HepG2 (cell line): ENCODE measurements around the gene SLC6A9. TPM values are rescaled to one million over a fixed set of nuclear protein-coding genes. Genes with fewer than 3 reads are reported as not detected.
A peak's percentile ranks its signal among the peaks of the same experiment; 100 is the strongest.

Source experiments
- AHR ChIP-seq: IDR thresholded peaks from 2 replicates; pipeline ENCODE4 v1.6.1; 2018; ENCODE audit warnings: missing genetic modification reagents, missing compliant biosample characterization
- CHD4 ChIP-seq: fragments of 200-600 bp; sonication (generic); IDR thresholded peaks from 2 replicates; pipeline ENCODE4 v1.7.0; 2017; ENCODE audit warnings: mild to moderate bottlenecking, low read length, borderline replicate concordance
- ELF3 ChIP-seq: IDR thresholded peaks from 2 replicates; pipeline ENCODE4 v1.6.1; 2016; ENCODE audit warnings: missing genetic modification reagents, missing compliant biosample characterization
- HNRNPL ChIP-seq: fragments of 200-400 bp; formaldehyde crosslinking; IDR thresholded peaks from 2 replicates; pipeline ENCODE4 v1.6.1; 2017; ENCODE audit warnings: mild to moderate bottlenecking, low read depth, low read length
- KLF12 ChIP-seq: sonication (generic); formaldehyde crosslinking; IDR thresholded peaks from 2 replicates; pipeline ENCODE4 v1.4.0; 2020; ENCODE audit warnings: missing genetic modification reagents, borderline replicate concordance
- MBD4 ChIP-seq: IDR thresholded peaks from 2 replicates; pipeline ENCODE4 v1.6.1; 2012; ENCODE audit warnings: low read length, inconsistent platforms, borderline replicate concordance
- MBNL3 ChIP-seq: fragments of 250-450 bp; sonication (Bioruptor Pico); conservative IDR thresholded peaks from 2 replicates; pipeline ENCODE4 v1.8.0; 2022; ENCODE audit warnings: mild to moderate bottlenecking, inconsistent platforms
- MED13 ChIP-seq: sonication (generic); formaldehyde crosslinking; IDR thresholded peaks from 2 replicates; pipeline ENCODE4 v1.5.0; 2020; ENCODE audit warnings: missing genetic modification reagents
- RFX3 ChIP-seq: IDR thresholded peaks from 2 replicates; pipeline ENCODE4 v1.6.1; 2016; ENCODE audit warnings: missing biosample characterization, missing genetic modification reagents
- RNF2 ChIP-seq: fragments of 450-650 bp; conservative IDR thresholded peaks from 2 replicates; pipeline ENCODE4 v1.6.1; 2016; ENCODE audit warnings: low read depth
- TAF15 ChIP-seq: fragments of 200-400 bp; formaldehyde crosslinking; IDR thresholded peaks from one replicate; pipeline ENCODE4 v1.6.1; 2018; ENCODE audit warnings: mild to moderate bottlenecking, low read depth, low read length; ENCODE audit not compliant: poor library complexity, severe bottlenecking
- TCF7L2 ChIP-seq: IDR thresholded peaks from 2 replicates; pipeline ENCODE4 v1.6.1; 2011; ENCODE audit warnings: mild to moderate bottlenecking, low read depth, low read length, moderate library complexity
- YEATS2 ChIP-seq: sonication (generic); formaldehyde crosslinking; IDR thresholded peaks from 2 replicates; pipeline ENCODE4 v1.4.0; 2020; ENCODE audit warnings: missing genetic modification reagents, borderline replicate concordance
- ZFP62 ChIP-seq: sonication (generic); formaldehyde crosslinking; IDR thresholded peaks from 2 replicates; pipeline ENCODE4 v1.4.0; 2020; ENCODE audit warnings: missing genetic modification reagents
- ZNF136 ChIP-seq: sonication (generic); formaldehyde crosslinking; IDR thresholded peaks from 2 replicates; pipeline ENCODE4 v1.8.1; 2022; ENCODE audit warnings: low read depth, mild to moderate bottlenecking, moderate library complexity, missing genetic modification reagents
- ZNF264 ChIP-seq: sonication (generic); formaldehyde crosslinking; IDR thresholded peaks from 2 replicates; pipeline ENCODE4 v1.4.0; 2020; ENCODE audit warnings: missing genetic modification reagents
- ZNF296 ChIP-seq: sonication (generic); formaldehyde crosslinking; conservative IDR thresholded peaks from 2 replicates; pipeline ENCODE4 v1.5.0; 2020; ENCODE audit warnings: mild to moderate bottlenecking, missing genetic modification reagents
- ZNF33B ChIP-seq: sonication (generic); formaldehyde crosslinking; IDR thresholded peaks from 2 replicates; pipeline ENCODE4 v1.5.1; 2020; ENCODE audit warnings: mild to moderate bottlenecking, missing genetic modification reagents
- ZNF468 ChIP-seq: sonication (generic); formaldehyde crosslinking; IDR thresholded peaks from 2 replicates; pipeline ENCODE4 v1.8.0; 2022; ENCODE audit warnings: mild to moderate bottlenecking, moderate library complexity, missing genetic modification reagents
- ZNF501 ChIP-seq: sonication (generic); formaldehyde crosslinking; IDR thresholded peaks from 2 replicates; pipeline ENCODE4 v1.5.1; 2020; ENCODE audit warnings: mild to moderate bottlenecking, moderate library complexity, missing genetic modification reagents
- ZNF546 ChIP-seq: sonication (generic); formaldehyde crosslinking; conservative IDR thresholded peaks from 2 replicates; pipeline ENCODE4 v1.8.1; 2023; ENCODE audit warnings: mild to moderate bottlenecking, missing genetic modification reagents
- ZNF790 ChIP-seq: sonication (generic); formaldehyde crosslinking; IDR thresholded peaks from 2 replicates; pipeline ENCODE4 v1.8.0; 2022; ENCODE audit warnings: missing genetic modification reagents, mild to moderate bottlenecking, borderline replicate concordance
- ZSCAN12 ChIP-seq: sonication (generic); formaldehyde crosslinking; IDR thresholded peaks from 2 replicates; pipeline ENCODE4 v1.9.0; 2021; ENCODE audit warnings: mild to moderate bottlenecking, missing genetic modification reagents
- ZSCAN9 ChIP-seq: IDR thresholded peaks from 2 replicates; pipeline ENCODE4 v1.6.1; 2016; ENCODE audit warnings: borderline replicate concordance
- polyA plus RNA-seq, 8 experiments: library from polyadenylated mRNA; depleted of rRNA in 3 of 8; stranded (reverse) in 7 of 8; unstranded in 1 of 8; fragments of >200 nt; fragmentation: Illumina TruSeq in 4 of 8; extraction: Trizol in 4 of 8; gene quantifications; 2 replicates each; pipeline versions ENCODE4 v1.2.1 to v1.2.3, GENCODE V29; 2011 to 2016; ENCODE audit warnings: low read depth in 4 of 8, missing spikeins in 1 of 8, mixed read lengths in 1 of 8; ENCODE audit not compliant: insufficient read depth in 1 of 8
- total RNA-seq, 5 experiments: library from RNA; depleted of rRNA; stranded (reverse); fragments of >200 nt; fragmentation: Illumina TruSeq; extraction: Trizol; gene quantifications; 2 replicates each; pipeline ENCODE4 v1.2.3, GENCODE V29; 2016; ENCODE audit warnings: low read depth in 1 of 5
- TF ChIP-seq, protein P1 (sequence below): sonication (generic); formaldehyde crosslinking; IDR thresholded peaks from 2 replicates; pipeline ENCODE4 v1.5.0; 2020; ENCODE audit warnings: mild to moderate bottlenecking, missing genetic modification reagents, moderate library complexity
- TF ChIP-seq, protein P2 (sequence below): sonication (generic); formaldehyde crosslinking; IDR thresholded peaks from 2 replicates; pipeline ENCODE4 v1.5.1; 2020; ENCODE audit warnings: missing genetic modification reagents, mild to moderate bottlenecking, borderline replicate concordance
- TF ChIP-seq, protein P3 (sequence below): sonication (generic); formaldehyde crosslinking; IDR thresholded peaks from 2 replicates; pipeline ENCODE4 v1.8.1; 2023; ENCODE audit warnings: mild to moderate bottlenecking, moderate library complexity, missing genetic modification reagents
- TF ChIP-seq, protein P4 (sequence below): sonication (generic); formaldehyde crosslinking; IDR thresholded peaks from 2 replicates; pipeline ENCODE4 v1.4.0; 2020; ENCODE audit warnings: mild to moderate bottlenecking, missing genetic modification reagents

The SLC6A9 gene
- total and polyA plus RNA-seq, 2 of the 13 experiments (the other 11 are each of a cell fraction or from before 2014, with no cell fraction given) = 8.5 to 9.9 TPM

DNA sequence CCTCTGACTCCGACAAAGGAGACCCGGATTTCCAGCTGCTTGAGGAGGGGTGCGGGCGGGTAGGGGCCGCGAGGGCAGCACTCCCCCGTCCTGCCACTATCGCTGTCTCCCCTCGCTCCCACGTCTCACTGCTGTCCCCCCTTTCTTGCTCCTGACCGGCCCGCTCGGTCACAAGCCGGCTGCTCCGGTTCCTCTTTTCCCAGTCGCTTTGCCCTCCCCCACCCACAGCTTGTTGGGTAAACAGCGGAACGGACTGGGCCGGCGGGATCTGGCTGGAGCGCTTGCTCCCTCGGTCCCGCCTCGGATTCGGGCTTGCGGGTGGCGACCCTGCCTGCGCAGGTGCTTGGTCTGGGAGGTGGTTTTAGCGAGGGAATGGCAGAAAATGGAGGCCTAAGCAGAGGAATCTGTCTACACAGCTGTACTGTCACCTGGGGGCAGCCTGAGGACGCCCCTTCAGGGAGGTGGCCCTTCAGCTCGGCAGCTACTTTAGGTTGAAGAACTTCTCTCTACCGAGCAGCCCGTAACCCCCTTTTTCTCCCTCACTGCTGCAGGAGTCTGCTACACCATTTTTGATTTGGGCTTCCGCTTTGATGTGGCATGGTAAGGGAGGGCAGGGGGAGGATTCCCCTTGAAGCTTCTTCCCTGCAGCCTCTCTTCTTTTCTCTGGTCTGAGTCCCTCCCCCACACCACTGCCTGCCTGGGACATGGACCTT lies 55.9 kb downstream of the SLC6A9 start (continued):
- no peak for TF ChIP-seq ZNF33B (CRISPR knock-in tag)
- peak; percentile 63; the same call in 1 of the 2 replicates for TF ChIP-seq ZSCAN12 (CRISPR knock-in tag)
- TF ChIP-seq MBD4 = no peak
- TF ChIP-seq ZNF546 (CRISPR knock-in tag) = no peak; the same call in 1 of the 2 replicates
- TF ChIP-seq YEATS2 (CRISPR knock-in tag) = no peak
- TF ChIP-seq KLF12 (CRISPR knock-in tag) = peak; percentile 50; the same call in 1 of the 2 replicates
- TF ChIP-seq ZNF790 (CRISPR knock-in tag) = 0 out of 2 replicates have a peak, but pooled peaks have one; percentile 48
- TF ChIP-seq HNRNPL = no peak
- TF ChIP-seq RNF2 = no peak
- no peak for TF ChIP-seq ZFP62 (CRISPR knock-in tag)
- TF ChIP-seq, protein P1, sequence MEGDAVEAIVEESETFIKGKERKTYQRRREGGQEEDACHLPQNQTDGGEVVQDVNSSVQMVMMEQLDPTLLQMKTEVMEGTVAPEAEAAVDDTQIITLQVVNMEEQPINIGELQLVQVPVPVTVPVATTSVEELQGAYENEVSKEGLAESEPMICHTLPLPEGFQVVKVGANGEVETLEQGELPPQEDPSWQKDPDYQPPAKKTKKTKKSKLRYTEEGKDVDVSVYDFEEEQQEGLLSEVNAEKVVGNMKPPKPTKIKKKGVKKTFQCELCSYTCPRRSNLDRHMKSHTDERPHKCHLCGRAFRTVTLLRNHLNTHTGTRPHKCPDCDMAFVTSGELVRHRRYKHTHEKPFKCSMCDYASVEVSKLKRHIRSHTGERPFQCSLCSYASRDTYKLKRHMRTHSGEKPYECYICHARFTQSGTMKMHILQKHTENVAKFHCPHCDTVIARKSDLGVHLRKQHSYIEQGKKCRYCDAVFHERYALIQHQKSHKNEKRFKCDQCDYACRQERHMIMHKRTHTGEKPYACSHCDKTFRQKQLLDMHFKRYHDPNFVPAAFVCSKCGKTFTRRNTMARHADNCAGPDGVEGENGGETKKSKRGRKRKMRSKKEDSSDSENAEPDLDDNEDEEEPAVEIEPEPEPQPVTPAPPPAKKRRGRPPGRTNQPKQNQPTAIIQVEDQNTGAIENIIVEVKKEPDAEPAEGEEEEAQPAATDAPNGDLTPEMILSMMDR (CRISPR knock-in tag) = peak; percentile 16; the same call in 1 of the 2 replicates
- no peak for TF ChIP-seq ZSCAN9 (CRISPR knock-in tag)
- TF ChIP-seq, protein P2, sequence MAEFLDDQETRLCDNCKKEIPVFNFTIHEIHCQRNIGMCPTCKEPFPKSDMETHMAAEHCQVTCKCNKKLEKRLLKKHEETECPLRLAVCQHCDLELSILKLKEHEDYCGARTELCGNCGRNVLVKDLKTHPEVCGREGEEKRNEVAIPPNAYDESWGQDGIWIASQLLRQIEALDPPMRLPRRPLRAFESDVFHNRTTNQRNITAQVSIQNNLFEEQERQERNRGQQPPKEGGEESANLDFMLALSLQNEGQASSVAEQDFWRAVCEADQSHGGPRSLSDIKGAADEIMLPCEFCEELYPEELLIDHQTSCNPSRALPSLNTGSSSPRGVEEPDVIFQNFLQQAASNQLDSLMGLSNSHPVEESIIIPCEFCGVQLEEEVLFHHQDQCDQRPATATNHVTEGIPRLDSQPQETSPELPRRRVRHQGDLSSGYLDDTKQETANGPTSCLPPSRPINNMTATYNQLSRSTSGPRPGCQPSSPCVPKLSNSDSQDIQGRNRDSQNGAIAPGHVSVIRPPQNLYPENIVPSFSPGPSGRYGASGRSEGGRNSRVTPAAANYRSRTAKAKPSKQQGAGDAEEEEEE (CRISPR knock-in tag) = 0 out of 2 replicates have a peak, but pooled peaks have one; percentile 30
- TF ChIP-seq ZNF468 (CRISPR knock-in tag) = no peak
- TF ChIP-seq, protein P3, sequence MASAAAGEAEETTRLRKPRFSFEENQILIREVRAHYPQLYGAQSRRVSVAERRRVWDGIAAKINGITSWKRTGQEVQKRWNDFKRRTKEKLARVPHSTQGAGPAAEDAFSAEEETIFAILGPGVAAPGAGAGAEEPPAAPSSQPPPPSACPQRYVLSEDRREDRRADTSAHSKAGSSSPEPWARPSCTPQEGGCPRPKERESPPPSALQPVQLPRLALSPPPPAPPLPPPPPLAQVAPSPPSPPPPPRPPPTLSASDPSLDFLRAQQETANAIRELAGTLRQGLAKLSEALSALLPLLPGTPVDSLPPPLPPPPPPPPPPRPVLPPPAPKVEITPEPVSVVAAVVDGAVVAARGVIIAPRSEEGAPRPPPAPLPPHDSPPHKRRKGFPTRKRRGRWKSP = no peak
- no peak for TF ChIP-seq TCF7L2
- TF ChIP-seq ELF3 (CRISPR knock-in tag) = 0 out of 2 replicates have a peak, but pooled peaks have one; percentile 6
- no peak for TF ChIP-seq MED13
- TF ChIP-seq ZNF296 (CRISPR knock-in tag) = no peak
- TF ChIP-seq, protein P4, sequence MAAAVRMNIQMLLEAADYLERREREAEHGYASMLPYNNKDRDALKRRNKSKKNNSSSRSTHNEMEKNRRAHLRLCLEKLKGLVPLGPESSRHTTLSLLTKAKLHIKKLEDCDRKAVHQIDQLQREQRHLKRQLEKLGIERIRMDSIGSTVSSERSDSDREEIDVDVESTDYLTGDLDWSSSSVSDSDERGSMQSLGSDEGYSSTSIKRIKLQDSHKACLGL (CRISPR knock-in tag) = no peak
- no peak for TF ChIP-seq ZNF501
- TF ChIP-seq RFX3 (CRISPR knock-in tag) = no peak
- no peak for TF ChIP-seq CHD4
- no peak for TF ChIP-seq ZNF264
- no peak for TF ChIP-seq MBNL3 (CRISPR knock-in tag)
- no peak for TF ChIP-seq TAF15
- TF ChIP-seq ZNF136 = no peak
- TF ChIP-seq AHR (CRISPR knock-in tag) = no peak
